T-helper 1 cell (primary cell): Measurements from ENCODE around the gene METTL2A.
"Not testable (repeated sequence)": the region's sequence is repeated elsewhere in the genome, so short reads cannot be mapped to it uniquely, and the experiment has no call there.

Experiments used
- DNase-seq, 5 donors: peaks; one replicate each; pipeline ENCODE4 v3.0.0-alpha.2; 2012 to 2020

METTL2A gene

GRCh38 chr17:62473030-62473982 is 49.6 kb downstream of the METTL2A start:
- not testable (repeated sequence) for DNase-seq

DNA sequence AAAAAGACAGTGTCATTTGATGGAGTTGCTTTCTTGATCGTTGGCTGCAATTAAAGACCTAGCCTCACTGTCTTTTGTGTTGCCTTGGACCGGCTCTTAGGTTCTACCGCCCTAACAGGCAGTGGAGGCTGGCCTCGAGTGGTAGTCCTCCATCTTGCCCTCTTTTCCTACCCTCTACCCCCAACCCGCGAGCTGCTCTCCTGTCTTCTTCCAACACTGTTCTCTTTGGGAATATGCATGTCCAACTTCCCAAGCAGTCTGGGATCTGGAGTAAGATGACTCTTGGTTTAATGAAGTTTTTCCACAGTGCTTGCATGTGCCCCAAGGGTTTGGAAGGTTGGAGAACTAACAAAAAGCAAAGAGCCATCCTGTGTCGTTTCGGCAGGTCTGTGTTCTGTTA is 53.4 kb downstream of the METTL2A start:
- not testable (repeated sequence) for DNase-seq

- peak; percentile 13 to 45 (median 22) for DNase-seq
Measured at GRCh38 chr17:62477718-62478408, 54.2 kb downstream of the METTL2A start.

DNA sequence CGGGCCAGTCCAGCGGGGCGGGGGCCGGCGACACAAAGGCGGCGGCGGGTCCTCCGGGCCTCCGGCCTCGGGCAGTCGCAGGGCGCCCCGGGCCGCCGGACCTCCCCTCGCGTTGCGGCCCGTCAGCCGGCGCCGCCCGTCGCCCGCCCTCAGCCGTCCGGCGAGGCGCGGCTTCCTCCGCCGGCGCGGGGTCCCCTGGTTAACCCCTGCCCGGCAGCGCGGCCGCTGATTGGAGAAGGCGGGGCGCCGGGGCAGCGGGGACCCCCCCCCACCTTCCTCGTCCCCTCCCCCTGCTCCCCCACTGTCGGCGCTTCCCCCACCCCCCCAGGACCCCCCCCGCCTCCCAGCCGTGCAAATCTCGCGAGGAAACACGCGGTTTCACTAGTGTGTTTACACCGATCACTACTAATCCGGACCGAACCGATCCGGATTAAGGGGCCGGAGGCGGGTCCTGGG is 54.8 kb downstream of the METTL2A start, which contains the start of gene TLK2:
Gene TLK2 (plus strand): TSS at position 402 of the 456 bp plus-strand sequence. CDS start 2,301 bp downstream, outside the sequence.
- peak; percentile 59 to 83 (median 62) for DNase-seq

DNA sequence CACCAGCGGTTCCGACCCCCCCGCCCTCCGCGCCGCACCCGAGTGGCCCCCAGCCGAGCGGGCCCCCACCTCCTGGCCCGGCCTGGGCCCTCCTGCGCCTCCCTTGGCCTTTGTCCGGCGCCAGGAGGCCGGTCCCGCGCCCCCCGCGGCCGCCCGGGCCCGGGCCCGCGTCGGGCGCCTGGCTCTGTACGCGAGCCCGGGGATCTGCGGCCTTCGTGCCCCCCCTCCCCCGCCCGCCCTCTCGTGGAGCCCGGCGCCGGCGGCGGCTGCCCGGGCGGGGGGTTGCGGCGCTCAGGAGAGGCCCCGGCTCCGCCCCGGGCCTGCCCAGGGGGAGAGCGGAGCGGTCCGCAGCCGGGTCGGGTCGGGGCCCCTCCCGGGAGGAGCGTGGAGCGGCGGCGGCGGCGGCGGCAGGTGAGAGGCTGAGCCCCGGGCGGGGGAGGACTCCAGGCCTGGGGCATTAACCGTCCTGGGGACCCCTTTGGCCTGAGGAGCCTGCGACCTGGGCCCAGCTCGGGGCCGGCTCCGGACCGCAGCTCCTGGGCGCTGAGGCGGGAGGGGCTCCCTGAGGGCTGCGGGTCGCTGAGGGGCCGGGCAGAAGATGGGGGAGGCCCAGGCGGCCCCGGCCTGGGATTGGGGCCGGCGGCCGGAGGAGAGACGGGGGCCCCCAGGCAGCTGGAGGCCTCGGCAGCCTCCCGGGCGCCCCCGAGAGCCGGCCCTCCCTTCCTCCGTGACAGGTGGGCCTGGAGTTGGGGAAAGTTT is 55.4 kb downstream of the METTL2A start:
- peak; percentile 12 to 47 (median 31) for DNase-seq

- not testable (repeated sequence) for DNase-seq
Measured at GRCh38 chr17:62479639-62480258, 56.1 kb downstream of the METTL2A start.

DNA sequence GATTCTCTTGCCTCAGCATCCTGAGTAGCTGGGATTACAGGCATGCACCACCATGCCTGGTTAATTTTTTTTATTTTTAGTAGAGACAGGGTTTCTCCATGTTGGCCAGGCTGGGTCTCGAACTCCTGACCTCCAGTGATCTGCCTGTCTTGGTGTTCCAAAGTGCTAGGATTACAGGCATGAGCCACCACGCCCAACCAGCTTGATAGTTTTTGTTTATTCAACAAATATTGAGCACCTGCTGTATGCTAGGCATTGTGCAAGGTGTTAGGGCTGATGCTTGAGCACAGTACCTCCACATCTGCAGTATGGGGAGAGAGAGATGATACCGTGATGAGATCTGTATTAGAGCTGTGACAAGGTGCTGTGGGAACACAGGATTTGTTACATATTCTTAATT is 58.9 kb downstream of the METTL2A start:
- DNase-seq: not testable (repeated sequence)

- DNase-seq: not testable (repeated sequence)
Measured at GRCh38 chr17:62490990-62491389, 67.3 kb downstream of the METTL2A start.

DNA sequence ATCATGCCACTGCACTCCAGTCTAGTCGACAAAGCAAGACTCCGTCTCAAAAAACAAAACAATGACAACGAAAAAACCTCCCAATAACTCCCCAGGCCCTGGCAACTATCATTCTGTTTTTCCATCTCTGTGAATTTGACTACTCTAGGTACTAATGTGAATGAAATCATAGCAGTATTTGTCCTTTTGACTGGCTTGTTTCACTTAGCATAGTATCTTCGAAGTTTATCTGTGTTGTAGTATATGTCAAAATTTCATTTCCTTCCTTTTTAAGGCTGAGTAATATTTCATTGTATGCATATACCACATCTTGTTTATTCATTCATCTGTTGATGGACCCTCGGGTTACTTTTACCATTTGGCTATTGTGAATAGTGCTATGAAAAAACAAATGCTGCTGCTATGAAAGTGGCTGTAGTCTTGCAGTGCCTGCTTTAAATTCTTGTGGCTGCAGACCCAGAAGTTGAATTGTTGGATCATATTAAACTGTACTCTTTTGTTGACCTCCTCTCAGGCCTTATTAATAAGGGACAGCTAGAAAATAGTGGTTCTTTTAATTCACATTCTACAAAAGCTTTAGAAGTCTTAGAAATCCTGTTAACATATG is 69.5 kb downstream of the METTL2A start:
- not testable (repeated sequence) for DNase-seq

GRCh38 chr17:62494073-62494472 is 70.4 kb downstream of the METTL2A start:
- DNase-seq: not testable (repeated sequence)

- DNase-seq: not testable (repeated sequence)
Measured at GRCh38 chr17:62496344-62496743, 72.6 kb downstream of the METTL2A start.

GRCh38 chr17:62498796-62499195 is 75.1 kb downstream of the METTL2A start:
- DNase-seq: not testable (repeated sequence)
